Measurements from ENCODE around the gene LRRC31.

LRRC31 gene

DNA sequence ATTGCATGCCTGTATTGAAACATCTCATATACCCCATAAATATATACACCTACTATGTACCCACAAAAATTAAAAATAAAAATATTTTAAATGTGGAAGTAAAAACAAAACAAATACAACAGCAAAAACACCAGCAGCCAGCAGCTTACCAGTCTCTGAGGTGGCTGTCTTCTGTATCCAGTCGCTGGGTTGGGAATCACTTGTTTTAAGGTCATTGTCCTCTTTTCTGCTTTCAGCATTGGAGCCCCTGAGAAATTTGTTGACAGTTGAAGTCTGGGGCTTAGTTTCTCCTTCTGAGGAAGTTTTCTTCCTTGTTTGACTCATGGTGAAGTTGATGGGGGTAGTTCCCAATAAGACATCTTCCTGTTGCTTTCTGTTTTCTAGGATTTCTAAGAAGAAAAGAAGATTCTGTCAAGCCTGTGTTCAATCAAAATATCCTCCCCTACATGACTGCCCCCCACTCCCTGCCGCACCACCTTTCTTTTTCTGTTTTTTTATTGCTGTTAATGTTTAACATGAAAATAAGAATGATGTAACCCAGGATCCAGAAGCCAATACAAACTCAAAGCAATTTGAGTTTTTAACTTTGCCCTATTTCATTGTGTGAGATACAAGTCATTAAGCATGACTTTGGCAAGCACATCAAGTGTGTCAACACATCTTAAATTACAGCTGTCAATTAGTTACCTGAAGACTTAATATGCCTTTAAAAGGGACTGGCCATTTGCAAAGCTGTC is at the start of gene LRRC31:
TSS of gene LRRC31 (minus strand) at position 452 of the 737 bp plus-strand sequence. CDS start at position 324, 128 bp downstream.
- no peak within 1 kb of the TSS for H3K4me3 Mint-ChIP-seq
- TF ChIP-seq, protein P1, sequence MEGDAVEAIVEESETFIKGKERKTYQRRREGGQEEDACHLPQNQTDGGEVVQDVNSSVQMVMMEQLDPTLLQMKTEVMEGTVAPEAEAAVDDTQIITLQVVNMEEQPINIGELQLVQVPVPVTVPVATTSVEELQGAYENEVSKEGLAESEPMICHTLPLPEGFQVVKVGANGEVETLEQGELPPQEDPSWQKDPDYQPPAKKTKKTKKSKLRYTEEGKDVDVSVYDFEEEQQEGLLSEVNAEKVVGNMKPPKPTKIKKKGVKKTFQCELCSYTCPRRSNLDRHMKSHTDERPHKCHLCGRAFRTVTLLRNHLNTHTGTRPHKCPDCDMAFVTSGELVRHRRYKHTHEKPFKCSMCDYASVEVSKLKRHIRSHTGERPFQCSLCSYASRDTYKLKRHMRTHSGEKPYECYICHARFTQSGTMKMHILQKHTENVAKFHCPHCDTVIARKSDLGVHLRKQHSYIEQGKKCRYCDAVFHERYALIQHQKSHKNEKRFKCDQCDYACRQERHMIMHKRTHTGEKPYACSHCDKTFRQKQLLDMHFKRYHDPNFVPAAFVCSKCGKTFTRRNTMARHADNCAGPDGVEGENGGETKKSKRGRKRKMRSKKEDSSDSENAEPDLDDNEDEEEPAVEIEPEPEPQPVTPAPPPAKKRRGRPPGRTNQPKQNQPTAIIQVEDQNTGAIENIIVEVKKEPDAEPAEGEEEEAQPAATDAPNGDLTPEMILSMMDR (IDR thresholded peaks at IDR 0.05) = no peak
- H3K4me1 Mint-ChIP-seq = peaks cover 23% of the 10 kb centered on the region
- H3K27me3 Mint-ChIP-seq (ENCODE audit: low read depth, poor library complexity) = no peaks in the 10 kb centered on the region
- peaks cover 2% of the 10 kb centered on the region for H3K9me3 Mint-ChIP-seq
- no peaks in the 10 kb centered on the region for H3K36me3 Mint-ChIP-seq (ENCODE audit: low read depth)
- H3K27ac Mint-ChIP-seq = peak within 1 kb of the TSS; percentile 15
- DNase-seq = no peak

DNA sequence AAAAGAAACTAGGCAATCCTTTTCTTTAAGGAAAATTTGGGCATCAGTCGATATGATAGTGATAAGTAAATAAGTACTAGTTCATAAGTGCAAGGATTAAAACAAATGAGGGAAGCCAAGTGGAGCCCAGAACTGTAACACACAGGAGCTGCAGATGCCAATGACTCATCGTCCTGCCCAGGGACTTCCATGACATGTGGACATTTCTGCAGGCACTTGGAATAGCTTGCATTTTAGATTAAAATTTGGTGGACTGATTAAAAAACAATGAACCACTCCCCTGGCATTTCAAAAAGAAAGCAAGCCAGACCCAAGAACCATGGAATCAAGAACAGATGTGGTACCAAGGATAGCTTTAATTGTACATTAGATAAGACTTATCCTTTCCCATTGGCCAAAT is 44.6 kb upstream of the LRRC31 start:
- peaks cover 4% of the 10 kb centered on the region for H3K27me3 Mint-ChIP-seq (ENCODE audit: low read depth, poor library complexity)
- H3K4me3 Mint-ChIP-seq = no peak overlapping the region
- TF ChIP-seq, protein P1 (IDR thresholded peaks at IDR 0.05) = no peak
- H3K4me1 Mint-ChIP-seq = no peaks in the 10 kb centered on the region
- no peak for DNase-seq
- H3K9me3 Mint-ChIP-seq = no peaks in the 10 kb centered on the region
- H3K36me3 Mint-ChIP-seq (ENCODE audit: low read depth) = no peaks in the 10 kb centered on the region
- no peak overlapping the region for H3K27ac Mint-ChIP-seq

DNA sequence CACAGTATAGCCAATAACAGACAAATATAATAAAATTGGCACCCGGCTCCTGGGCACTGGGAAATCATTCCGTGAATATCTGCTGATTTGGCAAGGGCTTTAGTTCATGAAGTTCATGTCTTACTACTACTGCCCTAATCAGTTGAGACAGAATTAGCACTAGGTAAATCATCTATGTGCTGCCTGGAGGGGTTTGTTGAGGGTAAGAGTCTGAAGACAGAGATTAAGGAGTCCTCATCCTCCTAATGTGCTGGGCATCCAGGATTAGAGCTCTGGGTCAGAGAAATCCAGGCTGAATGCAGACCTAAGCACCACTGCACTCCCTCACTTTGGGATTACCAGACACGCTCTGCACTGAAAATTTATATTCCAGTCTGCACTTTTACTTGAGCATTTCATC is 43.6 kb upstream of the LRRC31 start:
- no peaks in the 10 kb centered on the region for H3K36me3 Mint-ChIP-seq (ENCODE audit: low read depth)
- no peaks in the 10 kb centered on the region for H3K9me3 Mint-ChIP-seq
- H3K4me3 Mint-ChIP-seq = no peak overlapping the region
- H3K27me3 Mint-ChIP-seq (ENCODE audit: low read depth, poor library complexity) = peaks cover 11% of the 10 kb centered on the region
- H3K4me1 Mint-ChIP-seq = no peaks in the 10 kb centered on the region
- DNase-seq = no peak
- H3K27ac Mint-ChIP-seq = no peak overlapping the region
- TF ChIP-seq, protein P1 (IDR thresholded peaks at IDR 0.05) = no peak

DNA sequence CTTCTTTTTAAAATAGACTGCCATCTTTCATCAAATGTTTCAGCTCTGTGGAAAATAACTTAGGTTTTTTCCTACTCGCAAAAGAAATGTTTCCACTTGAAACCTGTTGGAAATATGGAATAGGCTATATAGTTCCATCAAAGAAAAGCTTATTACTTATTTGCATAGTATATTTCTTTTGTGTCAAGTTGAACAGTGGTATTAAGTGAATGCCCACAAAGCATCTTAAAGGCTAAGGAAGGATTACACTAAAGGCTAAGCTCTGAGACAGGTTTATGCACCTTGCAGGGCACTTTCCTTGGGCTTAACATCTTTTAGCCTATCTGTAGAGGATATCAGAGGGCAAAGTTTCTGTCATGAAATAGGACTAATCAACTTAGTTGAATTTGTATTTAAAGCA is 41.5 kb upstream of the LRRC31 start, which contains the start of gene SAMD7:
TSS of gene SAMD7 (plus strand) at position 301 of the 400 bp plus-strand sequence. CDS start 7,927 bp downstream, outside the sequence.
- no peak within 1 kb of the TSS for H3K27ac Mint-ChIP-seq
- H3K9me3 Mint-ChIP-seq = no peaks in the 10 kb centered on the region
- H3K36me3 Mint-ChIP-seq (ENCODE audit: low read depth) = no peaks in the 10 kb centered on the region
- TF ChIP-seq, protein P1 (IDR thresholded peaks at IDR 0.05) = no peak
- H3K4me1 Mint-ChIP-seq = no peaks in the 10 kb centered on the region
- DNase-seq = no peak
- H3K4me3 Mint-ChIP-seq = no peak within 1 kb of the TSS
- peaks cover 8% of the 10 kb centered on the region for H3K27me3 Mint-ChIP-seq (ENCODE audit: low read depth, poor library complexity)

DNA sequence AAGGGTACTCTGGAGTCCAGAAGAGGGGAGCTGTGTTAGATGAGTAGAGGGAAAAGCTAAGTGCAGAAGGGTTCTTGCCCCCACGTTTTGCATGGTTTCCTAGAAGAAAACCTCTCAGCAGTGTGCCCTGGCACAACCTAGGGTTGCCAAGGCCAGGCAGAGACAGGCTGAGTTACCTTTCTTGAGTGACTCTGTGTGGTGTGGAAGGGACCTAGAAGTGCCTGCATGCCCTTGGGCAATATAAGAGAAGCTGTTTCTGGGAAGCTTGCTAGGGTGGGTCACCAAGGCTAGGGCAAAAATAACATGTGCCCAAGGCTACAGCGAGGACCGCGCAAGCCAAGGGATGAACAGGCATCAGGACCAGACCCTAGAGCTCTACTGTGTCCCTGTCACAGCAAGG is 38.2 kb upstream of the LRRC31 start:
- DNase-seq = no peak
- TF ChIP-seq, protein P1 (IDR thresholded peaks at IDR 0.05) = no peak
- Mint-ChIP-seq H3K4me3 (no peak overlapping the region), H3K27me3 (ENCODE audit: low read depth, poor library complexity) (peaks cover 7% of the 10 kb centered on the region), H3K27ac (no peak overlapping the region), H3K36me3 (ENCODE audit: low read depth) (no peaks in the 10 kb centered on the region), H3K4me1 (no peaks in the 10 kb centered on the region), H3K9me3 (peaks cover 17% of the 10 kb centered on the region)

DNA sequence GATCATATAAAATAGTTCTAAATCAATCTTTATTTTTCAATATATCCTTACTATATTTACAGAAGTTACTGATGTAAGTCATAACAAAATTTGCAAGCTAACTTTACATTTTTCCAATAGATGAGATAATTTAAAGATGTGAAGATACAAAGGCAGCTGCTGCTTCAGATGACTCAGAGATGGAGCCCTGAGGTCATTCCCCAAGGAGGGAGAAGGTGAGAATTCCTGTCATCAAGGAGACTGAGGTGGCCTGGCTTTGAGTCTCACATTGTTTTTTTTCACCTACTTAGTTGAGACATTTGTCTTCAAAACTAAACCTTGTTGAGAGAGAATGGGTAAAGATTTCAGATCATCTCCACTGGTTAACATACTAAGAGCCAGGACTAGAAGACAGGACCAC is 37.7 kb upstream of the LRRC31 start:
- H3K9me3 Mint-ChIP-seq = peaks cover 22% of the 10 kb centered on the region
- H3K27ac Mint-ChIP-seq = no peak overlapping the region
- TF ChIP-seq, protein P1 (IDR thresholded peaks at IDR 0.05) = no peak
- no peaks in the 10 kb centered on the region for H3K36me3 Mint-ChIP-seq (ENCODE audit: low read depth)
- DNase-seq = no peak
- peaks cover 7% of the 10 kb centered on the region for H3K27me3 Mint-ChIP-seq (ENCODE audit: low read depth, poor library complexity)
- H3K4me1 Mint-ChIP-seq = no peaks in the 10 kb centered on the region
- H3K4me3 Mint-ChIP-seq = no peak overlapping the region
